Measurements from ENCODE around the gene IQGAP1. TPM values are rescaled to one million over a fixed set of nuclear protein-coding genes. Genes with fewer than 3 reads are reported as not detected.
A peak's percentile ranks its signal among the peaks of the same experiment; 100 is the strongest.

IQGAP1 gene
- total and polyA plus RNA-seq, 9 of the 15 experiments (the other 6 are each of a cell fraction or from before 2014, with no cell fraction given) = 37.6 to 143 (median 77.7) TPM

- WGBS (ENCODE audit: insufficient coverage, low coverage, missing lambda C conversion rate) = 55% methylated on average over 1 of the region's 1 CpG
Observed at GRCh38 chr15:90470453-90470852, 82.4 kb downstream of the IQGAP1 start.

GRCh38 chr15:90471126-90471525 is 83.1 kb downstream of the IQGAP1 start:
- FAIRE-seq (no peak), ATAC-seq (no peak), DNase-seq (ENCODE audit: extremely low read depth in 1 of 4, low spot score in 3 of 4) (no peak)
- Histone ChIP-seq H3K27ac (ENCODE audit: extremely low read depth, low read depth, low read length) (0 out of 3 replicates have a peak overlapping the region, but pooled peaks have one; percentile 4), H3K36me3 (ENCODE audit: control insufficient read depth, insufficient read depth, low read length) (peaks cover 38% of the 10 kb centered on the region), H2AFZ (ENCODE audit: low read depth, low read length) (no peak overlapping the region), H3K9me3 (replicated peaks; ENCODE audit: control insufficient read depth, insufficient read depth, low read depth, low read length) (no peaks in the 10 kb centered on the region), H3K4me3 (no peak overlapping the region), H3K9ac (ENCODE audit: insufficient read depth in 1 of 2, low read depth in 2 of 2, low read length in 2 of 2) (no peak overlapping the region), H3K79me2 (ENCODE audit: control insufficient read depth, insufficient read depth, low read length) (no peaks in the 10 kb centered on the region), H3K9me1 (ENCODE audit: control insufficient read depth, insufficient read depth, low read length) (no peaks in the 10 kb centered on the region), H3K4me2 (ENCODE audit: insufficient read depth, low read length) (no peak overlapping the region), H4K20me1 (replicated peaks; ENCODE audit: control insufficient read depth, insufficient read depth, low read length) (no peaks in the 10 kb centered on the region), H3K4me1 (replicated peaks in 1 of 2; ENCODE audit: control insufficient read depth in 2 of 2, insufficient read depth in 2 of 2, low read length in 2 of 2) (peaks cover 0 to 3% of the 10 kb centered on the region in 2 experiments; a peak in 1 of 5 replicates), H3K27me3 (ENCODE audit: control insufficient read depth in 2 of 2, insufficient read depth in 2 of 2, low read length in 2 of 2) (no peaks in the 10 kb centered on the region)
- in situ Hi-C loops (cut with MboI) = loop anchor here (10.0 kb wide), 2 partner anchors 336 to 574 kb away; no protein-coding TSS in a partner anchor
- ChIA-PET POLR2A (interaction anchor here (1.5 kb wide), 1 partner anchor 12 kb away, joined by 3 read pairs; no protein-coding TSS in a partner anchor), CTCF (ENCODE audit: low intra/inter-chr PET ratio) (no interaction called here)
- 94% methylated on average over 2 of the region's 3 CpGs for WGBS (ENCODE audit: insufficient coverage, low coverage, missing lambda C conversion rate)
- intact Hi-C loops (cut with micrococcal nuclease) = no loop called here
- no TSS peak for BruUV-seq (replicated peaks)
- no peak for TF ChIP-seq CHD4 (IDR thresholded peaks at IDR 0.05; ENCODE audit: insufficient read depth, insufficient replicate concordance, low read depth, low read length, poor library complexity, severe bottlenecking)
- TF ChIP-seq C11orf30 (IDR thresholded peaks at IDR 0.05; ENCODE audit: low read depth) = no peak
- TF ChIP-seq PHB (CRISPR knock-in tag; IDR thresholded peaks at IDR 0.05) = no peak
- no peak for TF ChIP-seq HNRNPLL (IDR thresholded peaks at IDR 0.05; ENCODE audit: low read depth, low read length, poor library complexity, severe bottlenecking)
- no peak for TF ChIP-seq THAP12 (CRISPR knock-in tag; IDR thresholded peaks at IDR 0.05)
- TF ChIP-seq ESRRA (IDR thresholded peaks at IDR 0.05; ENCODE audit: borderline replicate concordance, low read depth) = peak; percentile 96
- TF ChIP-seq MAFG (tag; conservative IDR thresholded peaks at IDR 0.05) = 0 out of 2 replicates have a peak, but pooled peaks have one; percentile 10
- no peak for TF ChIP-seq CBFA2T3 (IDR thresholded peaks at IDR 0.05)
- TF ChIP-seq CSDE1 (IDR thresholded peaks at IDR 0.05) = no peak
- TF ChIP-seq L3MBTL2 (IDR thresholded peaks at IDR 0.05) = peak; percentile 34; the same call in 1 of the 2 replicates
- TF ChIP-seq EGR1 (conservative IDR thresholded peaks at IDR 0.05) = no peak
- no peak for TF ChIP-seq SIRT6 (IDR thresholded peaks at IDR 0.05; ENCODE audit: low read depth, low read length)
- TF ChIP-seq ZNF707 (CRISPR knock-in tag; conservative IDR thresholded peaks at IDR 0.05) = no peak
- no peak for TF ChIP-seq MCM7 (IDR thresholded peaks at IDR 0.05)
- TF ChIP-seq NFE2 (IDR thresholded peaks at IDR 0.05; ENCODE audit: low read depth) = 0 out of 2 replicates have a peak, but pooled peaks have one; percentile 23

More at GRCh38 chr15:90470453-90470852, 82.4 kb downstream of the IQGAP1 start:
- intact Hi-C loops (cut with micrococcal nuclease) = no loop called here
- Histone ChIP-seq H4K20me1 (replicated peaks; ENCODE audit: control insufficient read depth, insufficient read depth, low read length) (no peaks in the 10 kb centered on the region), H3K79me2 (ENCODE audit: control insufficient read depth, insufficient read depth, low read length) (no peaks in the 10 kb centered on the region), H3K27ac (ENCODE audit: extremely low read depth, low read depth, low read length) (no peak overlapping the region), H3K27me3 (ENCODE audit: control insufficient read depth in 2 of 2, insufficient read depth in 2 of 2, low read length in 2 of 2) (no peaks in the 10 kb centered on the region), H3K9me1 (ENCODE audit: control insufficient read depth, insufficient read depth, low read length) (no peaks in the 10 kb centered on the region), H3K4me3 (no peak overlapping the region), H3K4me1 (replicated peaks in 1 of 2; ENCODE audit: control insufficient read depth in 2 of 2, insufficient read depth in 2 of 2, low read length in 2 of 2) (peaks cover 0 to 3% of the 10 kb centered on the region in 2 experiments; a peak in 1 of 5 replicates), H3K9ac (ENCODE audit: insufficient read depth in 1 of 2, low read depth in 2 of 2, low read length in 2 of 2) (no peak overlapping the region), H2AFZ (ENCODE audit: low read depth, low read length) (no peak overlapping the region), H3K36me3 (ENCODE audit: control insufficient read depth, insufficient read depth, low read length) (peaks cover 44% of the 10 kb centered on the region), H3K9me3 (replicated peaks; ENCODE audit: control insufficient read depth, insufficient read depth, low read depth, low read length) (no peaks in the 10 kb centered on the region), H3K4me2 (ENCODE audit: insufficient read depth, low read length) (no peak overlapping the region)
- TF ChIP-seq ZNF316 (IDR thresholded peaks at IDR 0.05) = 0 out of 2 replicates have a peak, but pooled peaks have one; percentile 14
- no peak for TF ChIP-seq POLR2B (IDR thresholded peaks at IDR 0.05; ENCODE audit: low read depth, partially characterized antibody)
- no peak for TF ChIP-seq KLF13 (tag; IDR thresholded peaks at IDR 0.05; ENCODE audit: borderline replicate concordance, low read depth)
- no peak for DNase-seq (ENCODE audit: extremely low read depth in 1 of 4, low spot score in 3 of 4)
- in situ Hi-C loops (cut with MboI) = loop anchor here (10.0 kb wide), 2 partner anchors 336 to 574 kb away; no protein-coding TSS in a partner anchor
- ATAC-seq = no peak
- no peak for FAIRE-seq
- BruUV-seq (replicated peaks) = no TSS peak
- ChIA-PET POLR2A (interaction anchor here (0.9 to 1.5 kb wide), 2 partner anchors 11 to 83 kb away, joined by 3 read pairs; partner anchors contain the start of gene IQGAP1), CTCF (ENCODE audit: low intra/inter-chr PET ratio) (no interaction called here)
